HUES64 (cell line): ENCODE results near the gene RALGPS1.

Source experiments
- H3K27ac ChIP-seq: 2 replicates; pipeline ENCODE4 v1.7.0; 2013; ENCODE audit warnings: low read depth, low read length, inconsistent platforms
- H3K27me3 ChIP-seq: 2 replicates; pipeline ENCODE4 v1.6.1; 2013; ENCODE audit warnings: mild to moderate bottlenecking, low read length; ENCODE audit not compliant: insufficient read depth
- H3K36me3 ChIP-seq: 2 replicates; pipeline ENCODE4 v1.6.1; 2013; ENCODE audit warnings: mild to moderate bottlenecking, low read length; ENCODE audit not compliant: insufficient read depth
- H3K4me1 ChIP-seq: 2 replicates; pipeline ENCODE4 v1.6.1; 2013; ENCODE audit warnings: mild to moderate bottlenecking, low read length, moderate library complexity; ENCODE audit not compliant: insufficient read depth
- H3K4me3 ChIP-seq: 2 replicates; pipeline ENCODE4 v1.5.1; 2013; ENCODE audit warnings: mild to moderate bottlenecking, low read length, moderate library complexity
- H3K9ac ChIP-seq: 2 replicates; pipeline ENCODE4 v1.6.1; 2013; ENCODE audit warnings: mild to moderate bottlenecking, low read depth, low read length
- H3K9me3 ChIP-seq: 2 replicates; pipeline ENCODE4 v1.6.1; 2013; ENCODE audit warnings: low read depth, low read length; ENCODE audit not compliant: insufficient read depth
- WGBS: fragments of 150-250, 120-280 bp; methylation state at CpG from one replicate; pipeline ENCODE4 v1.1.7; 2013; ENCODE audit warnings: missing lambda C conversion rate; 5-methylcytosine and 5-hydroxymethylcytosine counted together

Gene RALGPS1

GRCh38 chr9:126957687-126958053, 43.1 kb downstream of the RALGPS1 start:
- Histone ChIP-seq H3K4me3 (no peak overlapping the region), H3K36me3 (no peaks in the 10 kb centered on the region), H3K27ac (no peak overlapping the region), H3K4me1 (peaks cover 10% of the 10 kb centered on the region; the same call in 1 of the 2 replicates), H3K9ac (no peak overlapping the region), H3K9me3 (no peaks in the 10 kb centered on the region), H3K27me3 (no peaks in the 10 kb centered on the region)
- WGBS: 91% methylated on average over 2 of the region's 3 CpGs

- peaks cover 3% of the 10 kb centered on the region; the same call in 1 of the 2 replicates for H3K36me3 ChIP-seq
- no peak overlapping the region for H3K27ac ChIP-seq
- H3K9ac ChIP-seq: no peak overlapping the region
- 89% methylated on average over 3 of the region's 3 CpGs for WGBS
- no peaks in the 10 kb centered on the region for H3K27me3 ChIP-seq
- no peaks in the 10 kb centered on the region for H3K9me3 ChIP-seq
- H3K4me1 ChIP-seq: peaks cover 10% of the 10 kb centered on the region; the same call in 1 of the 2 replicates
- H3K4me3 ChIP-seq: no peak overlapping the region
These were observed 44.8 kb downstream of the RALGPS1 start for GRCh38 chr9:126959336-126959735.

- Histone ChIP-seq H3K9me3 (no peaks in the 10 kb centered on the region), H3K9ac (no peak overlapping the region), H3K4me3 (no peak overlapping the region), H3K36me3 (peaks cover 3% of the 10 kb centered on the region; the same call in 1 of the 2 replicates), H3K4me1 (peaks cover 15% of the 10 kb centered on the region), H3K27me3 (no peaks in the 10 kb centered on the region), H3K27ac (no peak overlapping the region)
These were observed 45.3 kb downstream of the RALGPS1 start for GRCh38 chr9:126959917-126960316.

- Histone ChIP-seq H3K36me3 (peaks cover 3% of the 10 kb centered on the region; the same call in 1 of the 2 replicates), H3K27me3 (no peaks in the 10 kb centered on the region), H3K4me1 (peaks cover 14% of the 10 kb centered on the region), H3K27ac (no peak overlapping the region), H3K9ac (no peak overlapping the region), H3K4me3 (no peak overlapping the region), H3K9me3 (no peaks in the 10 kb centered on the region)
- 92% methylated on average over 6 of the region's 6 CpGs for WGBS
These were observed 47.8 kb downstream of the RALGPS1 start for GRCh38 chr9:126962336-126962735.

- WGBS: 28% methylated on average over 3 of the region's 3 CpGs
- no peak overlapping the region for H3K4me3 ChIP-seq
- no peaks in the 10 kb centered on the region for H3K27me3 ChIP-seq
- peaks cover 5% of the 10 kb centered on the region; the same call in 1 of the 2 replicates for H3K36me3 ChIP-seq
- H3K9me3 ChIP-seq: no peaks in the 10 kb centered on the region
- H3K4me1 ChIP-seq: peaks cover 12% of the 10 kb centered on the region
- no peak overlapping the region for H3K9ac ChIP-seq
- 0 out of 2 replicates have a peak overlapping the region, but pooled peaks have one; percentile 41 for H3K27ac ChIP-seq
These were observed 50.5 kb downstream of the RALGPS1 start for GRCh38 chr9:126965077-126965476.

- Histone ChIP-seq H3K27me3 (no peaks in the 10 kb centered on the region), H3K4me1 (peaks cover 12% of the 10 kb centered on the region), H3K36me3 (peaks cover 5% of the 10 kb centered on the region; the same call in 1 of the 2 replicates), H3K4me3 (no peak overlapping the region), H3K27ac (0 out of 2 replicates have a peak overlapping the region, but pooled peaks have one; percentile 41), H3K9ac (no peak overlapping the region), H3K9me3 (no peaks in the 10 kb centered on the region)
- 89% methylated on average over 12 of the region's 12 CpGs for WGBS
These were observed 51.2 kb downstream of the RALGPS1 start for GRCh38 chr9:126965541-126966428.

GRCh38 chr9:126971261-126971660, 56.7 kb downstream of the RALGPS1 start:
- no CpG with 5 or more reads among the region's 2 CpGs for WGBS
- H3K4me1 ChIP-seq: no peaks in the 10 kb centered on the region
- no peaks in the 10 kb centered on the region for H3K27me3 ChIP-seq
- no peak overlapping the region for H3K9ac ChIP-seq
- H3K9me3 ChIP-seq: no peaks in the 10 kb centered on the region
- 0 out of 2 replicates have a peak, but pooled peaks cover 2% of the 10 kb centered on the region for H3K36me3 ChIP-seq
- no peak overlapping the region for H3K4me3 ChIP-seq
- no peak overlapping the region for H3K27ac ChIP-seq

- no peak overlapping the region for H3K27ac ChIP-seq
- no peaks in the 10 kb centered on the region for H3K9me3 ChIP-seq
- H3K27me3 ChIP-seq: no peaks in the 10 kb centered on the region
- 0 out of 2 replicates have a peak, but pooled peaks cover 2% of the 10 kb centered on the region for H3K36me3 ChIP-seq
- H3K9ac ChIP-seq: no peak overlapping the region
- no peaks in the 10 kb centered on the region for H3K4me1 ChIP-seq
- WGBS: 94% methylated on average over 10 of the region's 10 CpGs
- no peak overlapping the region for H3K4me3 ChIP-seq
These were observed 59.3 kb downstream of the RALGPS1 start for GRCh38 chr9:126973651-126974529.

GRCh38 chr9:126974594-126974993, 60.0 kb downstream of the RALGPS1 start:
- 90% methylated on average over 6 of the region's 6 CpGs for WGBS
- Histone ChIP-seq H3K9ac (no peak overlapping the region), H3K36me3 (no peaks in the 10 kb centered on the region), H3K4me1 (no peaks in the 10 kb centered on the region), H3K9me3 (no peaks in the 10 kb centered on the region), H3K4me3 (no peak overlapping the region), H3K27me3 (no peaks in the 10 kb centered on the region), H3K27ac (no peak overlapping the region)

- WGBS: 93% methylated on average over 8 of the region's 8 CpGs
- Histone ChIP-seq H3K9me3 (no peaks in the 10 kb centered on the region), H3K4me3 (no peak overlapping the region), H3K9ac (no peak overlapping the region), H3K27ac (no peak overlapping the region), H3K4me1 (no peaks in the 10 kb centered on the region), H3K36me3 (no peaks in the 10 kb centered on the region), H3K27me3 (no peaks in the 10 kb centered on the region)
These were observed 61.0 kb downstream of the RALGPS1 start for GRCh38 chr9:126975327-126976220.
